HG03135 (cell line): ENCODE measurements around the gene PTPA.

Source experiments
- ATAC-seq: cut with Tn5 transposase; IDR thresholded peaks from one replicate; pipeline ENCODE4 v1.9.1; 2021; ENCODE audit warnings: mild to moderate bottlenecking, moderate library complexity; ENCODE audit not compliant: unreplicated experiment

Gene PTPA

GRCh38 chr9:129110740-129111527 lies at the start of gene PTPA, which contains the start of gene CRAT:
Gene PTPA, plus strand, starts transcription at chr9:129111415. Its CDS starts 186 bp downstream, at chr9:129111601.
Gene CRAT, minus strand, starts transcription at chr9:129110793. Its CDS starts 284 bp downstream, at chr9:129110509.
- peak; percentile 79 for ATAC-seq

GRCh38 chr9:129063061-129063460 lies 48.2 kb upstream of the PTPA start:
- ATAC-seq: no peak

DNA sequence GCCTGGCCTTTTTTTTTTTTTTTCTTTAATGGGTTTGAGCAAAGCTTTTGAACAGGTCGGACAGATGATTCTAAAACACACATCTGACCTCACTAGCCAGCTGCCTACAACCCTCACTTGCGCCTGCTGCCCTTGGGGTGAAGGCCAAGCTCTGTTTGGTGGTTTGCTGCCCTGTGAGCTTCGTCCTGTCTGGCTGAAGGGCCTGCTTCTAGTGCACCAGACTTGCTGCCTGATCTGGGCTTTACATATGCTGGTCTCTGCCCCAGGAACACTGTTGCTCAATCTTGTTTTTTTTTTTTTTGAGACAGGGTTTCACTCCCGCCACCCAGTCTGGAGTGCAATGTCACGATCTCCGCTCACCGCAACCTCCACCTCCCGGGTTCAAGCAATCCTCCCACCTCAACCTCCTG lies 46.7 kb upstream of the PTPA start:
- ATAC-seq: no peak

GRCh38 chr9:129068110-129068509 lies 43.1 kb upstream of the PTPA start:
- ATAC-seq: no peak

GRCh38 chr9:129068990-129069861 lies 42.0 kb upstream of the PTPA start:
- peak; percentile 76 for ATAC-seq

GRCh38 chr9:129069862-129070641 lies 41.2 kb upstream of the PTPA start:
- no peak for ATAC-seq

DNA sequence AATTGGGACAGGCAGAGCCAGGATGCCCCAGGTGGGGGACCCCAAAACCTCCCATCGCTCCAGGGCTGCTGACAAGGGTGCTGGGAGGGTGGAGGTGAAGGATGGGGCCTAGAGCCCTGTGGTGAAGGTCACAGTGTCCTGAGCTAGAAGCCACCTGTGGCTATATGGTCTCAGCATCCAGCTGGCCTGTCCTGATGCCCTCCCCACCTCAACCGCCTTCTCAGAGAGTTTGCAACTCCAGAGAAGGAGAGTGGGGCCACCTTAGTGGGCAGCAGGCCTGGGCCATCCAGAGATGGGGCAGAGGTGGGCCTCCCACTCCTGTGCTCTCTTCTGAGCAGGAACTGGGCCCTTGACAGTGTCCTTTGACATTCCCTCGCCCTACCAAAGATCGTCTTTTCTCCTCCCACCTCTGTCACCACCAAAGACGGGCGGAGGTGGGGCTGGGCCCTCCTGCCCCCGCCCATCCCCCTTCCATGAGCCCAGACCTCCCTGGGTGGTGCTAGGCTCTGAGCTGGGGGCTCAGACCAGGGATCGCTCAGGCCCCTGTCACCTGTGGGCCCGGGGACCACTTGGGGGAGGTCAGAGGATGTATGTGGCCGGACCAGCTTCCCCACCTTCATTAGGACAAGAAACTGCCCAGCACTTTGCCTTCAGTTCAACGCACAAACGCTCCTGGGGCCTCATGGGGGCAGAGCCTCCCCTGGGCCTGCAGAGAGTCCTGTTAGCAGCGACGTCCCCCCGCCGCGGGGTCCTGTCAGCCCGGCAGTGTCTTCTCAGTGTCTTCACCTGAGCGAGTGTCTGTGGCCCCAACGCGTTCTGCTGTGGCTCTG lies 40.3 kb upstream of the PTPA start:
- no peak for ATAC-seq

GRCh38 chr9:129071526-129072126 lies 39.6 kb upstream of the PTPA start:
- ATAC-seq: no peak

GRCh38 chr9:129072171-129072570 lies 39.0 kb upstream of the PTPA start:
- no peak for ATAC-seq

DNA sequence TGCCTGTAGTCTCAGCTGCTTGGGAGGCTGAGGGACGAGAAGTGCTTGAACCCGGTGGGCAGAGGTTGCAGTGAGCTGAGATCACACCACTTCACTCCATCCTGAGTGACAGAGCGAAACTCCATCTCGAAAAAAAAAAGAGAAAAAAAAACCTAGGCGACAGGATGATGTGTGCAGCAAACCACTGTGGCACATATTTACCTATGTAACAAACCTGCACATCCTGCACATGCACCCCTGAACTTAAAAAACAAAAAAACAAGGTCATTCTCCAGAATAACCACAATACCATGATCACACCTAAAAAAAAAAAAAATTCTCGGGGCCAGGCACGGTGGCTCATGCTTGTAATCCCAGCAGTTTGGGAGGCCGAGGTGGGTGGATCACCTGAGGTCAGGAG lies 37.8 kb upstream of the PTPA start:
- no peak for ATAC-seq

GRCh38 chr9:129074106-129074505 lies 37.1 kb upstream of the PTPA start:
- ATAC-seq: no peak

GRCh38 chr9:129075996-129076639 lies 35.1 kb upstream of the PTPA start:
- ATAC-seq: no peak

GRCh38 chr9:129076640-129077037 lies 34.6 kb upstream of the PTPA start:
- no peak for ATAC-seq

DNA sequence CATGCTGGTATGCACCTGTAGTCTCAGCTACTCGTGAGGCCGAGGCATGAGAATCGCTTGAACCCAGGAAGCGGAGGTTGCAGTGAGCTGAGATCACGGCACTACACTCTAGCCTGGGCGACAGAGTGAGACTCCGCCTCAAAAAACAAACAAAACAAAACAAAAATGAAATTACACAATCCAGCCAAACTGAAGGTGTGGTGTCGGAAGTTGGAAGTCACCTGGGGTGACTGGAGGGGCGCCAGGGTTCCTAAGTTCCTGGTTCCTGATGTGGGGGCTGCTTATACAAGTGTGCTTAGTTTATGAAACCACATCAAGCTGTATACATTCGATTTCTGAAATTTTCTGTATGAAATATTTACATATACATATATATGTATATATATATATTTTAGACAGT lies 34.0 kb upstream of the PTPA start:
- ATAC-seq: no peak

DNA sequence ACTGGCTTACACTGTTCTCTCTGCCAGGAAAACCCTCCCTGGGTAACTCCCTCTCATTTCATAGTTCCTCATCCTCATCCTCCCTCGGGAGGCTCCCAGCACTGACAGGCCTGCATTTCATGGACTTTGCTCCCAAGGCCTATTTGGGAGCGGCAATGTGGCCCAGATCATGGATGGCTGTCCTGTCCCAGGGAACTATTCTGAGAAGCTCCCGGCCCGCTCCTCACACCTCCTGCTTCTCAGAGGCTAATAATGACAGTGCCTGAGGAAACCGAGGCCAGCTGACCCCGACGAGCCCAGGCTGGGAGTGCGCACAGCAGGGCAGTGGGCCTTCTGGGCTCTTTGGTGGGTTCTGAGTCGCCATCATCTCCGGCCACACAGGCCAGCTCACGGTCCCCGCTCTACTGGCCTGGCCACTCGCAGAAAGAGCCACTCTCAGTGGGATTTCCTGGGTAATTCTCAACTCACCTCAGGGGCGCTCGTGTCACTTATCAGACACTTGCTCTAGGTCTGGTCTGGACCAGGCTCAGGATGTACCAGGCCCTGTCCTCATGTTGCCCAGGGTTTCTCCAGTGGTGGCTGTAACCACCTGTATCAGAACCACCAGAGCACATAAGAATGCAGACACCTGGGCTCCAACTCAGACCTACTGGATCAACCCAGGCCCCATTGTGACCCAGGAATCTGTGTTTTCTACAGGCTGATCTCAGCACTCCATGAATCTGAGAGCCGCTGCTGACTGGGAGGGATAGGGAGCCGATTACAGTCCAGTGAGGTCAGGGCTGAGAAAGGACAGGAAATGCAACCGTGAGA lies 32.3 kb upstream of the PTPA start:
- ATAC-seq: no peak

GRCh38 chr9:129079829-129080228 lies 31.4 kb upstream of the PTPA start:
- ATAC-seq: no peak

GRCh38 chr9:129080298-129080600 lies 31.0 kb upstream of the PTPA start:
- peak; percentile 1 for ATAC-seq

DNA sequence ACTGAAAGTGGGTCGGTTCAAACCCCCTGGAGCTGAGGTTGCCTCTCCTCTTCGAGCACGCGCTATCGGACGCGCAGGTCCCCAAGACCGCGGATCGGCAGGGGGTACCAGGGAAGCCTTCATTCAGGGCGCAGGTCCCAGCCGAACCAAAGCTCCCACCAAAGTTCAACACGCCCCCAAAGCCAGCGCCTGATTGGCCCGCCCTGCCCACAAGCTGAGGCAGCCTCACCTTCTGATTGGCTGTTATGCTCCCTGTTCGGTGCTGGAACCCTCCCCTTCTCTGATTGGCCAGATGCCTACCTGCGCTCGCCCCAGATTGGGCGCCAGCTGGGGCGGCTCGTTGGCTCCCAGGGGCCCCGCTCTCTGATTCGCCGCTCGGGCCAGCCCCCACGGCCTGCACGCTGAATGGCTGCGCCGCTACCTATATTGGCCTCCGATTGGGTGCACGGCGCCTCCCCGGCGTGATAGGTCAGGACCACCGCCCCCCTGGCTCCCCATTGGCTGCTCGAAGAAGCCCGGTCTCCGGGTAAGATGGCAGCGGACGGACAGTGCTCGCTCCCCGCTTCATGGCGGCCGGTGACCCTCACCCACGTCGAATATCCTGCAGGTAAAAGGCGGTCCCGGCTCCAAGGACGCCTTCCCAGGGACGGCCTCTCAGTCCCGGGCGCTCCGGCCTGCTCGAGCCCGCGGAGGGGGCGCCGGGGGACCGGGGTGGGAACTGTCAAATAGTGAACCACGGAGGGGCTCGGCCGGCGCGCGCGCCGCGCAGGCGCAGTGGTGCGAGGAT lies 30.4 kb upstream of the PTPA start, which contains the start of gene DOLPP1:
Gene DOLPP1, plus strand, starts transcription at position 511 of the 787 bp plus-strand sequence. Its CDS starts 21 bp downstream, at position 532.
- peak; percentile 91 for ATAC-seq
